Endothelial cell of umbilical vein (primary cell): ENCODE results near the gene ABAT.

Source experiments
- CTCF ChIP-seq, 2 donors: IDR thresholded peaks; 1 replicate in 1 of 2; 2 replicates in 1 of 2; pipeline ENCODE4 v1.5.1; 2011; ENCODE audit warnings: low read length in 2 of 2, mild to moderate bottlenecking in 2 of 2, moderate library complexity in 2 of 2, control low read depth in 1 of 2, inconsistent platforms in 1 of 2, low read depth in 1 of 2; ENCODE audit not compliant: insufficient read depth in 1 of 2; ENCODE audit errors: extremely low read depth in 1 of 2
- EZH2 ChIP-seq: IDR thresholded peaks from 2 replicates; pipeline ENCODE4 v1.6.1; 2012; ENCODE audit warnings: borderline replicate concordance, low read depth, mild to moderate bottlenecking, moderate library complexity, low read length, inconsistent platforms; ENCODE audit not compliant: severe bottlenecking
- JUN ChIP-seq: IDR thresholded peaks from 2 replicates; pipeline ENCODE4 v1.6.1; 2011; ENCODE audit warnings: borderline replicate concordance, low read depth; ENCODE audit not compliant: insufficient read length, insufficient read depth
- MYC ChIP-seq: IDR thresholded peaks from one replicate; pipeline ENCODE4 v1.6.1; 2011; ENCODE audit warnings: mild to moderate bottlenecking, low read depth, low read length
- POLR2A ChIP-seq: IDR thresholded peaks from 2 replicates; pipeline ENCODE4 v1.6.1; 2012; ENCODE audit warnings: low read depth, mild to moderate bottlenecking, control low read depth, low read length
- POLR2AphosphoS5 ChIP-seq: IDR thresholded peaks from 2 replicates; pipeline ENCODE4 v1.6.1; 2012; ENCODE audit warnings: low read depth, mild to moderate bottlenecking, control low read depth, low read length, moderate library complexity; ENCODE audit not compliant: insufficient read depth
- TF ChIP-seq, protein P1 (sequence below): IDR thresholded peaks from 2 replicates; pipeline ENCODE4 v1.6.1; 2011; ENCODE audit not compliant: insufficient read depth, insufficient read length

- no peak for TF ChIP-seq POLR2A
- no peak for TF ChIP-seq CTCF (IDR thresholded peaks at IDR 0.05; ENCODE audit: extremely low read depth in 1 of 2, insufficient read depth in 1 of 2, low read depth in 1 of 2, low read length in 2 of 2)
- TF ChIP-seq EZH2: no peak
- TF ChIP-seq, protein P1, sequence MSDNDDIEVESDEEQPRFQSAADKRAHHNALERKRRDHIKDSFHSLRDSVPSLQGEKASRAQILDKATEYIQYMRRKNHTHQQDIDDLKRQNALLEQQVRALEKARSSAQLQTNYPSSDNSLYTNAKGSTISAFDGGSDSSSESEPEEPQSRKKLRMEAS: no peak
- TF ChIP-seq JUN: no peak
- TF ChIP-seq POLR2AphosphoS5: no peak
- TF ChIP-seq MYC: no peak
Observed at GRCh38 chr16:8630255-8630953, 44.0 kb upstream of the ABAT start.
